GM12864 (cell line): ENCODE data around the gene LGR6.
A peak's percentile ranks its signal among the peaks of the same experiment; 100 is the strongest.
"Not testable (repeated sequence)": the region's sequence is repeated elsewhere in the genome, so short reads cannot be mapped to it uniquely, and the experiment has no call there.

Experiments used
- DNase-seq: peaks from one replicate; pipeline ENCODE4 v3.0.0-alpha.2; 2011; ENCODE audit warnings: low read depth
- H3K4me3 ChIP-seq: 2 replicates; pipeline ENCODE4 v1.5.1; 2011; ENCODE audit warnings: mild to moderate bottlenecking, low read depth, low read length, control low read depth
- CTCF ChIP-seq: IDR thresholded peaks from 2 replicates; pipeline ENCODE4 v1.5.1; 2011; ENCODE audit warnings: low read depth, mild to moderate bottlenecking, moderate library complexity, low read length, control low read depth, inconsistent platforms; ENCODE audit errors: missing control alignments

LGR6 gene

DNA sequence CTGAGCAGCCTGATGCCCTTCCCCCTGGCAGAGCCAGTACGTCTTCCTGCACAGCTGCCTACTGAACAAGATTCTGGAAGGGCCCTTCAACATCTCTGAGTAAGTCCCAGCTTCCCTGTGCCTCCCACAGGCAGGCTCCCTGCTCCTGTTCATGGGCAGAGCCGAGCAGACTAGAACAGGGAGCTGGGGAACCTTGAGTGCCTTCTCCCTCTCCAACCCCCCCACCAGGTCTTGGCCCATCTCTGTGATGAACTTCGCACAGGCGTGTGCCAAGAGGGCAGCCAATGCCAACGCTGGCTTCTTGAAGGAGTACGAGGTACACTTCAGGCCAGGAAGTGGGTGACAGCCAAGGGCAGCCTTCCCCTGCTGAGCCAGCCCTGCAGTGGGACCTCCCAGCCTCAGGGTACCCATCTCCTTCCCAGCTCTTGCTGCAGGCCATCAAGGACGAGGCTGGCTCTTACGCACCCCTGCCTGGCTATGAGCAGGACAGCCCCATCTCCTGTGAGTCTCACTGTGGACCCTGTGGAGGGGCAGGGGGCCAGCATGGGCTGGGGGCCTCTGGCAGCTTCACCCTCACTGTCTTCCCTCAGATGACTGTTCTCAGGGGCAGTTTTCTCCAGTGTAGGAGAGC, 6.4 kb upstream of the LGR6 start:
- no peak for TF ChIP-seq CTCF
- H3K4me3 ChIP-seq = no peak overlapping the region
- DNase-seq = no peak

DNA sequence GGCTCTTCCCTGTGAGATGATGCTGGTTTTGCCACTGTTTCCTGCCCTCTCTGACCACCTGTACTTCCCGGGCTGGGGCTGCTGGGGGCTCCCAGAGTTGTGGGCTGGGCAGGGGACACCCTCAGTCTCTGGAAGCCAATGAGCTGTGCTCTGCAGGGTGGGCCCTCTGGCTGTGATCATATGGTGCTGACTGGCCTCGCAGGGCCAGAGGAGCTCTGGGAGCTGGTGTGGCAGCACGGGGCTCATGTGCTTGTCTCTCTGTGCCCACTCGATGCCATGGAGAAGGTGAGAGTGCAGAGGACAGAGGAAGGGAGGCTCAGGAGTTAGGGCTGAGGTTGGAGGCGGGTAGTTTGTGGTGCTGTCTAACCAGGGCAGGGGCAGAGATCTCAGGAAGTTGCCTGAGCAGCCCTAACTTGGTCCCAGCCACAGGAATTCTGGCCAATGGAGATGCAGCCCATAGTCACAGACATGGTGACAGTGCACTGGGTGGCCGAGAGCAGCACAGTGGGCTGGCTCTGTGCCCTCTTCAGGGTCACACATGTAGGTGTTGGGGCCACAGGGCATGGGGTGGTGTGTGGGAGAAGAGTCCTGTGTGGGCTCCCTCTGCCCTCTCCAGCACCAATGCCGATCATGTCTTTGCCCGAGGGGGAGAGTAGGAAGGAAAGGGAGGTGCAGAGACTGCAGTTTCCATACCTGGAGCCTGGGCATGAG, 5.7 kb upstream of the LGR6 start:
- TF ChIP-seq CTCF = no peak
- no peak for DNase-seq
- H3K4me3 ChIP-seq = no peak overlapping the region

GRCh38 chr1:202189001-202189790, 4.4 kb upstream of the LGR6 start:
- DNase-seq = no peak
- H3K4me3 ChIP-seq = no peak overlapping the region

GRCh38 chr1:202189918-202190715, 3.5 kb upstream of the LGR6 start:
- no peak overlapping the region for H3K4me3 ChIP-seq
- no peak for DNase-seq
- TF ChIP-seq CTCF = no peak

More at GRCh38 chr1:202189001-202189790, 4.4 kb upstream of the LGR6 start:
- peak; percentile 85 for TF ChIP-seq CTCF

- not testable (repeated sequence) for H3K4me3 ChIP-seq, DNase-seq
Measured at GRCh38 chr1:202191391-202191790, 2.2 kb upstream of the LGR6 start.

GRCh38 chr1:202192770-202193613, 607 bp upstream of the LGR6 start:
- no peak for DNase-seq
- H3K4me3 ChIP-seq = no peak overlapping the region
- TF ChIP-seq CTCF = peak; percentile 90
